H1 (cell line): Measurements from ENCODE around the gene ARHGAP8. TPM values are rescaled to one million over a fixed set of nuclear protein-coding genes. Genes with fewer than 3 reads are reported as not detected.

Source experiments
- CTCF ChIA-PET: fragments of 300-600 bp; sonication (Branson Sonifier 250); formaldehyde crosslinking; loops from one replicate; lab custom pipeline; 2021; ENCODE audit not compliant: partially characterized antibody; lab: Charles Lee
- POLR2A ChIA-PET: fragments of 300-600 bp; sonication (Branson Sonifier 250); formaldehyde crosslinking; loops from one replicate; lab custom pipeline; 2021; ENCODE audit warnings: inconsistent platforms; ENCODE audit not compliant: partially characterized antibody; lab: Charles Lee
- DNase-seq, 2 experiments: peaks; one replicate each; pipeline versions ENCODE4 v3.0.0 to v3.0.0-alpha.2; 2010 to 2022; ENCODE audit warnings: low spot score in 2 of 2, low read depth in 1 of 2, mixed read lengths in 1 of 2
- FAIRE-seq: peaks from 2 replicates; lab custom pipeline; 2011; peaks lifted over from hg19 to GRCh38; lab: Jason Lieb, UNC
- H2AFZ ChIP-seq: 2 replicates; pipeline ENCODE4 v1.8.1; 2012; ENCODE audit warnings: low read length, inconsistent platforms
- H2AK5ac ChIP-seq: 2 replicates; pipeline ENCODE4 v1.6.1; 2013; ENCODE audit warnings: low read depth, low read length
- H2BK120ac ChIP-seq: replicated peaks from 2 replicates; pipeline ENCODE3; 2013; ENCODE audit warnings: low read depth, low read length, inconsistent platforms
- H2BK12ac ChIP-seq: 2 replicates; pipeline ENCODE4 v1.6.1; 2013; ENCODE audit warnings: low read depth, low read length
- H2BK15ac ChIP-seq: 2 replicates; pipeline ENCODE4 v1.6.1; 2013; ENCODE audit warnings: low read length
- H2BK20ac ChIP-seq: 2 replicates; pipeline ENCODE4 v1.6.1; 2013; ENCODE audit warnings: low read length
- H2BK5ac ChIP-seq: 2 replicates; pipeline ENCODE4 v1.6.1; 2013; ENCODE audit warnings: low read depth, low read length
- H3K14ac ChIP-seq: 2 replicates; pipeline ENCODE4 v1.6.1; 2013; ENCODE audit warnings: inconsistent platforms; ENCODE audit not compliant: insufficient read length
- H3K18ac ChIP-seq: 2 replicates; pipeline ENCODE4 v1.6.1; 2013; ENCODE audit warnings: low read length; ENCODE audit errors: extremely low read depth
- H3K23ac ChIP-seq: 2 replicates; pipeline ENCODE4 v1.6.1; 2013; ENCODE audit warnings: inconsistent platforms; ENCODE audit not compliant: insufficient read length
- H3K23me2 ChIP-seq: 2 replicates; pipeline ENCODE4 v1.6.1; 2013; ENCODE audit warnings: low read depth, low read length
- H3K27ac ChIP-seq: 2 replicates; pipeline ENCODE4 v1.6.1; 2011; ENCODE audit warnings: low read depth, low read length, inconsistent platforms
- H3K27me3 ChIP-seq, 4 experiments: replicated peaks in 1 of 4; 1 replicate in 1 of 4; 2 replicates in 3 of 4; pipeline versions ENCODE4 v1.6.1 to v1.8.1; 2011 to 2013; ENCODE audit warnings: low read length in 3 of 4, mild to moderate bottlenecking in 3 of 4, inconsistent platforms in 2 of 4, mixed read lengths in 2 of 4, moderate library complexity in 1 of 4; ENCODE audit not compliant: control insufficient read depth in 3 of 4, insufficient read depth in 3 of 4; ENCODE audit errors: extremely low read depth in 1 of 4
- H3K36me3 ChIP-seq, 4 experiments: 2 replicates each; pipeline versions ENCODE4 v1.6.1 to v1.8.1; 2011 to 2013; ENCODE audit warnings: mild to moderate bottlenecking in 4 of 4, low read length in 3 of 4, moderate library complexity in 2 of 4, control low read depth in 1 of 4, inconsistent platforms in 1 of 4; ENCODE audit not compliant: insufficient read depth in 4 of 4, control insufficient read depth in 2 of 4
- H3K4ac ChIP-seq: replicated peaks from 2 replicates; pipeline ENCODE3; 2013; ENCODE audit warnings: low read length, low read depth, mixed read lengths, inconsistent platforms; ENCODE audit not compliant: insufficient read length
- H3K4me1 ChIP-seq, 4 experiments: replicated peaks in 1 of 4; 1 replicate in 1 of 4; 2 replicates in 3 of 4; pipeline versions ENCODE4 v1.6.1 to v1.8.1; 2011 to 2013; ENCODE audit warnings: low read length in 3 of 4, inconsistent platforms in 2 of 4, mixed read lengths in 1 of 4; ENCODE audit not compliant: insufficient read depth in 4 of 4, control insufficient read depth in 3 of 4
- H3K4me2 ChIP-seq, 2 experiments: 2 replicates each; pipeline versions ENCODE4 v1.6.1 to v1.8.1; 2011 to 2013; ENCODE audit warnings: low read depth in 2 of 2, low read length in 2 of 2, control low read depth in 1 of 2, inconsistent platforms in 1 of 2, mild to moderate bottlenecking in 1 of 2; ENCODE audit not compliant: insufficient read depth in 1 of 2
- H3K4me3 ChIP-seq, 4 experiments: fragments of 200-600, 300-600 bp in 1 of 4; sonication (generic), shearing (Covaris generic), sonication (Bioruptor Twin) in 1 of 4; 2 replicates each; pipeline versions ENCODE4 v1.5.1 to v1.8.1; 2011 to 2016; ENCODE audit warnings: low read length in 4 of 4, low read depth in 3 of 4, control low read depth in 2 of 4, inconsistent platforms in 2 of 4, mild to moderate bottlenecking in 2 of 4, mixed read lengths in 1 of 4, moderate library complexity in 1 of 4; ENCODE audit not compliant: insufficient read depth in 2 of 4; ENCODE audit errors: extremely low read depth in 1 of 4
- H3K56ac ChIP-seq: replicated peaks from 2 replicates; pipeline ENCODE3; 2013; ENCODE audit warnings: low read depth, mild to moderate bottlenecking, mixed read lengths, low read length, inconsistent platforms; ENCODE audit not compliant: insufficient read length
- H3K79me1 ChIP-seq: 2 replicates; pipeline ENCODE4 v1.6.1; 2013; ENCODE audit warnings: low read depth, low read length, control low read depth
- H3K79me2 ChIP-seq, 2 experiments: 2 replicates each; pipeline versions ENCODE4 v1.6.1 to v1.8.1; 2012 to 2013; ENCODE audit warnings: low read length in 2 of 2, mild to moderate bottlenecking in 2 of 2, inconsistent platforms in 1 of 2; ENCODE audit not compliant: insufficient read depth in 2 of 2, control insufficient read depth in 1 of 2
- H3K9ac ChIP-seq, 4 experiments: replicated peaks in 1 of 4; 1 replicate in 1 of 4; 2 replicates in 3 of 4; pipeline versions ENCODE4 v1.6.1 to v1.8.1; 2011 to 2013; ENCODE audit warnings: low read depth in 3 of 4, low read length in 3 of 4, control low read depth in 2 of 4, mild to moderate bottlenecking in 2 of 4, moderate library complexity in 2 of 4, inconsistent platforms in 1 of 4; ENCODE audit errors: extremely low read depth in 1 of 4
- H3K9me3 ChIP-seq, 2 experiments: 2 replicates each; pipeline versions ENCODE4 v1.6.1 to v1.8.1; 2012 to 2013; ENCODE audit warnings: mild to moderate bottlenecking in 2 of 2, moderate library complexity in 2 of 2, control low read depth in 1 of 2, inconsistent platforms in 1 of 2, low read depth in 1 of 2, low read length in 1 of 2, mixed read lengths in 1 of 2; ENCODE audit not compliant: insufficient read depth in 2 of 2
- H4K20me1 ChIP-seq, 2 experiments: replicated peaks in 1 of 2; 2 replicates each; pipeline versions ENCODE3 to v1.8.1; 2011 to 2013; ENCODE audit warnings: inconsistent platforms in 2 of 2, low read length in 2 of 2, mild to moderate bottlenecking in 1 of 2; ENCODE audit not compliant: insufficient read depth in 2 of 2, control insufficient read depth in 1 of 2
- H4K5ac ChIP-seq: 2 replicates; pipeline ENCODE4 v1.6.1; 2013; ENCODE audit warnings: low read length, low read depth, mixed read lengths, inconsistent platforms; ENCODE audit not compliant: insufficient read length
- H4K8ac ChIP-seq: 2 replicates; pipeline ENCODE4 v1.8.0; 2013; ENCODE audit warnings: mild to moderate bottlenecking, moderate library complexity, low read length, inconsistent platforms; ENCODE audit not compliant: insufficient read depth; ENCODE audit errors: extremely low read depth
- H4K91ac ChIP-seq: replicated peaks from 2 replicates; pipeline ENCODE3; 2013; ENCODE audit warnings: low read length, mixed read lengths, inconsistent platforms; ENCODE audit not compliant: insufficient read length
- EZH2 ChIP-seq: fragments of 200-600 bp; sonication (generic); IDR thresholded peaks from 2 replicates; pipeline ENCODE4 v1.7.1; 2012; ENCODE audit warnings: low read depth, mild to moderate bottlenecking, moderate library complexity, low read length, inconsistent platforms; ENCODE audit not compliant: severe bottlenecking
- GTF2F1 ChIP-seq: IDR thresholded peaks from 2 replicates; pipeline ENCODE4 v1.6.1; 2012; ENCODE audit warnings: low read depth, low read length, improper control_type of control experiment, borderline replicate concordance
- NANOG ChIP-seq: IDR thresholded peaks from 2 replicates; pipeline ENCODE4 v1.6.1; 2011; ENCODE audit warnings: low read length, low read depth, mild to moderate bottlenecking, inconsistent platforms; ENCODE audit not compliant: insufficient read depth, poor library complexity, severe bottlenecking
- PHF8 ChIP-seq: fragments of 200-600 bp; sonication (generic); conservative IDR thresholded peaks from 2 replicates; pipeline ENCODE4 v1.7.1; 2012; ENCODE audit warnings: low read depth, mild to moderate bottlenecking, inconsistent platforms, low read length, moderate library complexity
- POLR2AphosphoS5 ChIP-seq: IDR thresholded peaks from 2 replicates; pipeline ENCODE4 v1.6.1; 2011; ENCODE audit warnings: low read depth, low read length
- RXRA ChIP-seq: IDR thresholded peaks from 2 replicates; pipeline ENCODE4 v1.6.1; 2011; ENCODE audit warnings: low read depth, mild to moderate bottlenecking, low read length, moderate library complexity; ENCODE audit not compliant: insufficient read depth
- SAP30 ChIP-seq: fragments of 300-600 bp; sonication (generic); IDR thresholded peaks from 2 replicates; pipeline ENCODE4 v1.7.1; 2012; ENCODE audit warnings: low read length, moderate library complexity, mild to moderate bottlenecking, inconsistent platforms; ENCODE audit not compliant: insufficient read depth, insufficient replicate concordance
- SP4 ChIP-seq: IDR thresholded peaks from 2 replicates; pipeline ENCODE4 v1.6.1; 2012; ENCODE audit warnings: low read length, inconsistent platforms
- TAF7 ChIP-seq: optimal IDR thresholded peaks from 2 replicates; pipeline ENCODE3; 2011; ENCODE audit warnings: low read depth, mild to moderate bottlenecking, inconsistent platforms, low read length, moderate library complexity, borderline replicate concordance
- WGBS, 2 experiments: shearing (Covaris generic) in 1 of 2; methylation state at CpG; one replicate each; pipeline versions ENCODE4 v1.1.6 to v1.1.7; 2013 to 2015; ENCODE audit warnings: low lambda C conversion rate in 2 of 2, mixed read lengths in 2 of 2, inconsistent platforms in 1 of 2, low coverage in 1 of 2, missing lambda C conversion rate in 1 of 2; ENCODE audit not compliant: insufficient replicate concordance in 2 of 2, insufficient coverage in 1 of 2, insufficient read length in 1 of 2; ENCODE audit errors: extremely low coverage in 1 of 2, missing lambda C conversion rate in 1 of 2; 5-methylcytosine and 5-hydroxymethylcytosine counted together
- polyA plus RNA-seq, 7 experiments: library from polyadenylated mRNA; depleted of rRNA in 3 of 7; stranded (reverse) in 5 of 7; unstranded in 2 of 7; fragments of >200 nt in 5 of 7; fragments of 200-250 nt in 2 of 7; gene quantifications; 1 replicate in 5 of 7; 2 replicates in 1 of 7; 4 replicates in 1 of 7; pipeline versions ENCODE4 v1.2.1 to v1.2.3, GENCODE V29; 2011 to 2013; ENCODE audit warnings: missing spikeins in 2 of 7, mixed read lengths in 2 of 7
- total RNA-seq: library from RNA; stranded (reverse); fragmentation: NEBNext Ultra II Directional; extraction: Animal tissue kit (Norgen Biotek cat#: 25700); gene quantifications from 2 replicates; pipeline ENCODE4 v1.2.1, GENCODE V29; 2021
- TF ChIP-seq, protein P1 (sequence below): IDR thresholded peaks from 2 replicates; pipeline ENCODE4 v1.6.1; 2012; ENCODE audit warnings: low read length, inconsistent platforms

Gene ARHGAP8
- total and polyA plus RNA-seq, 2 of the 8 experiments (the other 6 are each of a cell fraction or from before 2014, with no cell fraction given): 35.6 to 47.7 TPM

DNA sequence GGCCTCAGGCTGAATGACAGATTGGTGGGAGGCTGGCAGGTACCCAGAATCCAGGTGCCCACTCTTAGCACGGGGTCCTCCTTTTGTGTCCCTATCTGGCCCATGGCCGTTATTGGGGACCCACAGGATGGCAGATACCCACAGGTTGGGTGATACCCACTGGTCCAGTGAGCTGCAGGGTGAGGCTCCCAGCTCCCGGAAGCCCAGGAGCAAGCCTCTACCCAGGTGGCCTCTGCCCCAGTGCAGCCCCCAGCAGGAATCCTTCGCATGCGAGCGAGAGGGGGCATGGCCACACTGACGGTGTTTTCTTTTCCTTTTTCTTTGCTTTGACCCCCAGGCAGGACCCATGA, 141.3 kb downstream of the ARHGAP8 start:
- CTCF ChIA-PET: no interaction called here
- no peak overlapping the region for H4K91ac ChIP-seq
- no peak overlapping the region for H2BK15ac ChIP-seq
- FAIRE-seq (no peak), DNase-seq (no peak)
- H3K27me3 ChIP-seq: no peaks in the 10 kb centered on the region
- no peak overlapping the region for H3K4me2 ChIP-seq
- 92% methylated on average over 7 of the region's 7 CpGs; no CpG with 5 or more reads in 1 of the 2 experiments for WGBS, 2 experiments
- no peaks in the 10 kb centered on the region for H3K23me2 ChIP-seq
- POLR2A ChIA-PET: no interaction called here
- H4K20me1 ChIP-seq: peaks cover 0 to 10% of the 10 kb centered on the region in 2 experiments
- peaks cover 6 to 26% (median 9%) of the 10 kb centered on the region in 4 experiments; a peak in 5 of 8 replicates for H3K36me3 ChIP-seq
- H3K79me2 ChIP-seq: no peaks in the 10 kb centered on the region
- H2AFZ ChIP-seq: no peak overlapping the region
- no peaks in the 10 kb centered on the region; the same call in 1 of the 2 replicates for H3K79me1 ChIP-seq
- no peak overlapping the region for H3K4ac ChIP-seq
- no peak overlapping the region for H2BK12ac ChIP-seq
- H4K5ac ChIP-seq: no peak overlapping the region
- peaks cover 0 to 7% (median 6%) of the 10 kb centered on the region in 4 experiments; a peak in 4 of 7 replicates for H3K4me1 ChIP-seq
- no peak overlapping the region for H3K4me3 ChIP-seq
- H3K56ac ChIP-seq: no peak overlapping the region
- H2BK5ac ChIP-seq: no peak overlapping the region
- no peak overlapping the region for H4K8ac ChIP-seq
- H3K23ac ChIP-seq: no peak overlapping the region
- no peak overlapping the region for H2BK120ac ChIP-seq
- no peak overlapping the region for H3K14ac ChIP-seq
- H3K9me3 ChIP-seq: no peaks in the 10 kb centered on the region
- H2AK5ac ChIP-seq: no peak overlapping the region
- H3K9ac ChIP-seq: no peak overlapping the region
- H3K27ac ChIP-seq: peak overlapping the region; percentile 51; the same call in 1 of the 2 replicates
- H2BK20ac ChIP-seq: no peak overlapping the region
- H3K18ac ChIP-seq: no peak overlapping the region
- no peak for TF ChIP-seq TAF7
- no peak for TF ChIP-seq SP4
- no peak for TF ChIP-seq SAP30
- TF ChIP-seq RXRA: no peak
- TF ChIP-seq POLR2AphosphoS5: no peak
- TF ChIP-seq, protein P1, sequence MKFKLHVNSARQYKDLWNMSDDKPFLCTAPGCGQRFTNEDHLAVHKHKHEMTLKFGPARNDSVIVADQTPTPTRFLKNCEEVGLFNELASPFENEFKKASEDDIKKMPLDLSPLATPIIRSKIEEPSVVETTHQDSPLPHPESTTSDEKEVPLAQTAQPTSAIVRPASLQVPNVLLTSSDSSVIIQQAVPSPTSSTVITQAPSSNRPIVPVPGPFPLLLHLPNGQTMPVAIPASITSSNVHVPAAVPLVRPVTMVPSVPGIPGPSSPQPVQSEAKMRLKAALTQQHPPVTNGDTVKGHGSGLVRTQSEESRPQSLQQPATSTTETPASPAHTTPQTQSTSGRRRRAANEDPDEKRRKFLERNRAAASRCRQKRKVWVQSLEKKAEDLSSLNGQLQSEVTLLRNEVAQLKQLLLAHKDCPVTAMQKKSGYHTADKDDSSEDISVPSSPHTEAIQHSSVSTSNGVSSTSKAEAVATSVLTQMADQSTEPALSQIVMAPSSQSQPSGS: no peak
- no peak for TF ChIP-seq PHF8
- no peak for TF ChIP-seq EZH2
- TF ChIP-seq GTF2F1: no peak
- TF ChIP-seq NANOG: no peak
